Measurements from ENCODE around the gene B4GALT6.

Gene B4GALT6

DNA sequence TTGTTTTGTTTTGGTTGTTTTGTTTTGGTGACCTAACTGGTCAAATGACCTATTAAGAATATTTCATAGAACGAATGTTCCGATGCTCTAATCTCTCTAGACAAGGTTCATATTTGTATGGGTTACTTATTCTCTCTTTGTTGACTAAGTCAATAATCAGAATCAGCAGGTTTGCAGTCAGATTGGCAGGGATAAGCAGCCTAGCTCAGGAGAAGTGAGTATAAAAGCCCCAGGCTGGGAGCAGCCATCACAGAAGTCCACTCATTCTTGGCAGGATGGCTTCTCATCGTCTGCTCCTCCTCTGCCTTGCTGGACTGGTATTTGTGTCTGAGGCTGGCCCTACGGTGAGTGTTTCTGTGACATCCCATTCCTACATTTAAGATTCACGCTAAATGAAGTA lies 92.8 kb downstream of the B4GALT6 start, which contains the start of gene TTR:
Gene TTR (plus strand): TSS at position 250 of the 400 bp plus-strand sequence. CDS start 26 bp downstream, at position 276.
- no peak for DNase-seq
- ATAC-seq: no peak

- no peak for ATAC-seq
- DNase-seq: no peak
Observed at GRCh38 chr18:31591113-31591512, 93.3 kb downstream of the B4GALT6 start.

DNA sequence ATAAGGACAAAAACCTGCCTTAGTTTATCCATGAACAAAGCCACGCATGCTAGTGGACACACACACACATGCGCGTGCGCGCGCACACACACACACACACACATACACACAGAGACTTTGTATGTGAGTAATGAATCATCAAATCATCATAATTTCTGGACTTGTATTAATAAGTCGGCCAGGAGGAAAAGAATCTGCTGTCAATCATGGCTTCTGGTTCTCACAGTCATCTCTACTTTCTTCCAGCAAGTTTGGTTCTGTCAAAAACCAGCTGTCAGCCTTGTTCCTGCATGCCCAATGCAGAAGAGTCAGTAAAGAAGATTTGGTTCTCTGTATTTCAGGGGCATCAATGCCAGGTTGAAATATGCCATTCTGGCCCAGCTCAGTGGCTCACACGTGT lies 93.8 kb downstream of the B4GALT6 start:
- DNase-seq: no peak

DNA sequence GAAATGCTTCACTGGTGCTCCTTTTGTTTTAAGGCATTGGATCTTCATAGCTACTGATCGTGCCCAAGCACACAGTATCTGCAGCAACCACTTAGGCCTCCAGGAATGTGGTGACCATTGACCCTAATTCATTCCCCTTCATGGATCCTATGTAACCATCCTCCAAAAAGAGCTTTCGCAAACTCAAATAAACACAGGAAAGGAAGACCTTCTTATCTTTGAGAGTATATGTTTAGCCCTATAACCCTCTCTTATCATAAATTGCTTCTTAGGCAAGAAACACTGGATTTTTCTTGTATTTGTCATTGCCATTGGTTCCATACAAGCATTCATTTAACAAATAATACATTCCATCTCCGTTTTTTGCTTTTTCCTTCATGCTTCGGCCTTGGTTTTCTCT lies 96.9 kb downstream of the B4GALT6 start:
- no peak for ATAC-seq
- no peak for DNase-seq

More for the DNA sequence above, 93.8 kb downstream of the B4GALT6 start:
- no peak for ATAC-seq

GRCh38 chr18:31586616-31587015 lies 97.8 kb downstream of the B4GALT6 start:
- ATAC-seq (no peak), DNase-seq (no peak)

DNA sequence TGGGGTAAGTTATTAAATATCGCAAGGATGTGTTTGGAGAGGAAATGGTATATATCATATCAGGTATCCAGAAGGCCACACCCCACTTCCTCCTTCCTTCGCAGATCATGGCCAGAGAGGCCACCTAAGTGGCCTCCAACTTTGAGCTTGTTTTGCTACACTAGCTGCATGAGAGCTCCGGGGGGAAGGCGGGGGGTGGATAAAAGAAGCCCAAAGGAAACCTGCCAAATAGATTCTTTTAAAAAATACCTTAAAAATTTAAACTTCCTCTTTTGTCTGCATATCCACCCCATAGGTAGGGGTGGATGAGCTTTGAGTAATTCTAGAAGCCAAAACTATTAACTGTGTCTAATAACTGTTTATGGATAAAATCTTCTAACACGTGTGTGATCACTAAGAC lies 98.4 kb downstream of the B4GALT6 start:
- DNase-seq (no peak), ATAC-seq (no peak)

DNA sequence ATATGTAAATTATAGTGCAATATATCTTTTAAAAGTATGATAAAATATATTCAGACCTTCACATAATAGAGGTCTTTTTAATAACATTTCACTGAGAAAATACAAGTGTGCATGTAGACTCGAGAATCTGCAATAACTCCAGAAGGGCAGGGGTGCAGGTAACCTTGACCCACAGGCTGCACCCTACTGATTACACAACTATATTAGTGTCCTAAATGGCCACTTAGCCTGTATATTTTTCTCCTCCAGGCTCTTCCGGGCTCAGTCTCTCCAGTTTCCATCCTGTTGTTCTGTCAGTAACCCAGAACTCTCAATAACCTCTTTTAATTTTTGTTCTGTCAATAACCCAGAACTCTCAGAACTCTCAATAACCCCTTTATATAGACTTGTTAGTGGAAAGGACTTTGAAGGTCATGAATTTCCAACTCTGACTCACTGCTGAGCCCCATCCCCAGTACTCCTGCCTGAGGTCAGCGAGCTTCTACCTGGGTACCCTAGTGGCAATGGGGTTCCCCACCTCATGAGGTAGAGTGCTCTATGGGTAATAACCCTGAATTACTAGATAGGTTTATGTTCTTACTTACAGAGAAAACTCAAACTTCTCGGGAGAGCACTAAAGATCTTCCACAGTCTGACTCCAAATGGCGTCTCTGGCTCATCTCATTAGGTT lies 101.1 kb downstream of the B4GALT6 start:
- peak; percentile 61 for ATAC-seq
- DNase-seq: no peak

DNA sequence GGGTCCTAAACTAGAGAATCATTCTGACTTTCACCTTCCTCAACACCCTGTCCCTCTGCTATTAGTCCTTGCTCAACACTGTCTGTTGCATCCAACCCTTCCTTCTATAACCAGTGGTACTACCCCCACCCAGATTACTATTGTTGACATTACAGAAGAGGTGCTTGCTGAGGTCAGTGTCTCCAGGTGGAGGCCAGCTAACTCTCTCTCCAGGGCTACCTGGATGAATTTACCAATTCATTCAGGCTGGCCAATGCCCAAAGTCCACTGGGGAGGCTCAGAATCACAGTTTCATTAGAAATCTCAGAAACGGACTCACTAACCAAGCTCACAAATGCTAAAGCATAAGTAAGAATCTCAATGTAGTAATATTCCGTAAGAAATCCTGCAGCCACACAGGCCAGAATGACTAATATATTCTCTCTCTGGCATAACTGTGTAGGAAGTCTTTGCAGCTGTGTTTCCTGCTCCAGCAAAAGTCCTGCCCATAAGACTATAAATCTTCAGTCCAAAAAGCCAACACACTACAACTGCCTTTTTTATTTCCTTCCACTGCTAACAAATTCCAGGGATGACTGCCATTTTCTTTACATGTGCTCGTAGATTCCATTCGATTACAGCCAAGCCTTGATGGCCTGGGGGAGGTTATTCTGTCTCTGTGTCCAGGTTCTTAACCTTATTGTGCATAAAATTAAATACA lies 102.7 kb downstream of the B4GALT6 start:
- ATAC-seq (no peak), DNase-seq (no peak)

DNA sequence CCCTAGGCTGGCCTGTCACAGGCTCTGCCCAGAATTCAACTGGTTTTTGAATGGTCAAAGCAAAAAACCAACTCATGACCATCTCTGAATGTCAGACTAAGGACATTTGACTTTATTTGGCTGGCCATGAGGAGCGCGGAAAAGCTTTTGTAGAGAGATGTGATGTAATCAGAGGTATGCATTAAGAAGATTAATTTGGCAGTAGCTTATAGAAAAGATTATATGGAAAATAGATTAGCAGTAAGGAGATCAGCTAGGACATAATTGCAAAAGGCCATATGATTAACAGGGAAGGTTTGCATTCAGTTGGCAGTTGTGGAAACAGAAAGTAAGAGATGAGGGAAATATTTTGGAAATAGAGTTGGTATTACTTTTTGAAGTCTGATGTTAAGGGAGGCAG lies 105.0 kb downstream of the B4GALT6 start:
- ATAC-seq (no peak), DNase-seq (no peak)

DNA sequence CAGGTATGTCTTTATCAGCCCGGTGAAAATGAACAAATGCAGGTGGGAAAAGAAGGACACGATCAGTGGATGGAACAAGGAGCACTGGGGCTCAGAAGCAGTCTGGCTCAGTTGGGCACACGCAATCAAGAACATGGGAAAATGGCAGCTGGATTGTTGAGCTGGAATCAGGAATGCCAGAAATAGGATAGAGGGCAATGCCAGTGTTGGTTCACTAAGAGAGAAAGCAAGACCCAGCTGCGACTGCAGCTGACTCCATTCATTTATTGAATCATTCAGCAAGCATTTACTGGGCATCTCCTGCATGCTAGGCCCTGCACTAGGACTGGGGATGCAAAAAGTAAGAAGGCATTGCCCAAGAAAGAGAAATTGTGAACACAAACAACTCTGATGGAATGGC lies 106.3 kb downstream of the B4GALT6 start:
- ATAC-seq (no peak), DNase-seq (no peak)

DNA sequence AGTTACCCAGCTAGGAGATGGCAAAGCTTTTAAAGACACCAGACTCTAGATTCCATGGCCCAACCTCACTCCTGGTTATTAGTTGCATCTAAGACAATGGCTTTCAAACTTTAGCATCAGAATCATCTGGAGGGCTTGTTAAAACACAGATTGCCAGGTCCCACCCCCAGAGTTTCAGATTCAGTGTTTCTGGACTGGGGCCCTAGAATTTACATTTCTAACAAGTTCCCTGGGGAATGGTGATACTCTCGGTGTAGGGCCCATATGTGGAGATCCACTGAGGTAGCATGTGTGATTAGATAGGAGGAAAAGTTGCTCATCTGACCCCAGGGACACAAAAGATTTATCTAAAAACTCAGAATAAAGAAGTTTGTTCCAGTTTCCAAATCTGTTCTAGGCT lies 107.2 kb downstream of the B4GALT6 start:
- DNase-seq (no peak), ATAC-seq (no peak)

- no peak for ATAC-seq
- no peak for DNase-seq
Observed at GRCh38 chr18:31576670-31577069, 107.7 kb downstream of the B4GALT6 start.

DNA sequence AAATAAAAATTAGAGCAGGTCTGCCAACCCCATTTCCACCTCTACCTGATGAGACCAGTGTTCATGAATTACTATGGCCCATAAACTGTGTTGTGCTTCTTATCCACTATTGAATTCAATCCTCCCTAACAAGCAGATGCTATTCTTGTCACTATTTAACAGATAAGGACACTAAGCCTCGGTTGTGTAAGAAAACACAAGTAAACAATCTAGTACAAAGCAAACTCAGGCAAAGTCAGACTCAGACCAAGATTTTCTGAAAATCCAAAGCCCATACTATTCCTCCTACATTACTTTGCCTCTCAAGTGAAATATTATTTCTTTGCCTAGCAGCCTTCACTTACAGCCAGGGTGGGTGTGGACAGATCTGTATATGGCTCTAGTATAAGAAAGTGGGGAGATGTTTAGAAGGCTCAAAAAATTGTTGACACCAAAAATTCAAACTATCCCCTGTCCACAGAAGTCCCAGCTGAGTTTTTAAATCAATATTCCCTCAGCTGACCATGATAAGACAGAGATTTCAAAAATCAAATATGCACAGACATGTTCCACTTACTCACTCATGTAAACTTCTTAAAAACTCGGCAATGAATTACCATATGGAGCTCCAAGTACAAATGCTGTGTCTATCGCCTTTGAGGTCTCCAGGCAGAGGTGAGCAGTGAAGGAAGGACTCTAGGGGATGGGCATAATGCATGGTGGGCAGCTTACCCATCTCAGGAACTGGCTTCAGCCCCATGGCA lies 108.7 kb downstream of the B4GALT6 start:
- DNase-seq (no peak), ATAC-seq (no peak)

DNA sequence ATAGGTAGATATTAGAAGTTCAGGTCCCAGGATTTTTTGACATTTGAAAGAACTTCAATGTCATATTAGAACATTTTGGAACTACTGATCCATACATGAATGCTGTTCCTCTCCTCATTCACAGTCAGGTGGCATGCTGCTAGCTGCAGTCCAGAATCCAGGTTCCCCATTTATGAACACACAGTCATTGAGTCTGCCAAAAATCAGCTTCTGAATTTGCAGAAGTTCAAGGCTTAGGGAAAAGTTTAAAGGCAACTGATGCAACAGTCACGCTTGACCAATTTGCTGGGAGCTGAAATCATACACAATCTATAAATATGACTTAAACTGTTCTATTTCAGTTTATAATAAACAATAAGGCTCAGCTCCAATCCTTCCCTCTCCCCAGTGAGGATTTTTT lies 110.0 kb downstream of the B4GALT6 start:
- ATAC-seq (no peak), DNase-seq (no peak)

All from stimulated activated naive CD8-positive, alpha-beta T cell treated with anti-CD3 and anti-CD28 coated beads, Interleukin-15, Interleukin-2, amounts not matched to agents 100 U/mL and 50 U/mL, for 24 hours (primary cell).